Stomach (tissue), 19 donors: Measurements from ENCODE around the gene HDGFL2. TPM values are rescaled to one million over a fixed set of nuclear protein-coding genes. Genes with fewer than 3 reads are reported as not detected.

ENCODE experiments used
- DNase-seq, 2 donors: peaks; one replicate each; pipeline versions ENCODE4 v3.0.0 to v3.0.0-alpha.2; 2013 to 2019
- H3K27ac ChIP-seq, 5 donors: fragments of 200-600 bp in 4 of 5; sonication (generic) in 4 of 5; one replicate each; pipeline ENCODE4 v1.5.1; 2013 to 2019; ENCODE audit warnings: mild to moderate bottlenecking in 1 of 5, moderate library complexity in 1 of 5
- H3K27me3 ChIP-seq, 3 donors: fragments of 200-600 bp; sonication (generic); one replicate each; pipeline ENCODE4 v1.5.1; 2017 to 2019; ENCODE audit warnings: mixed run types in 1 of 3
- H3K36me3 ChIP-seq, 4 donors: fragments of 200-600 bp; sonication (generic); 1 replicate in 3 of 4; 2 replicates in 1 of 4; pipeline ENCODE4 v1.5.1; 2016 to 2019
- H3K4me1 ChIP-seq, 4 donors: fragments of 200-600 bp; sonication (generic); one replicate each; pipeline ENCODE4 v1.5.1; 2016 to 2019
- H3K4me3 ChIP-seq, 4 donors: fragments of 200-600 bp; sonication (generic) in 3 of 4; one replicate each; pipeline ENCODE4 v1.5.1; 2016 to 2019; ENCODE audit warnings: mild to moderate bottlenecking in 1 of 4
- H3K9me3 ChIP-seq, 4 donors: fragments of 200-600 bp; sonication (generic); one replicate each; pipeline ENCODE4 v1.5.1; 2016 to 2019
- CTCF ChIP-seq, 7 experiments: fragments of 450-650 bp in 4 of 7; fragments of 200-600 bp in 3 of 7; sonication (generic) in 3 of 7; IDR thresholded peaks; one replicate each; pipeline ENCODE4 v1.5.1; 2016 to 2019; ENCODE audit warnings: antibody characterized with exemption in 7 of 7, control low read depth in 2 of 7, mild to moderate bottlenecking in 1 of 7
- EP300 ChIP-seq: sonication (generic); formaldehyde crosslinking; IDR thresholded peaks from one replicate; pipeline ENCODE4 v1.6.1; 2017; ENCODE audit warnings: antibody characterized with exemption
- POLR2A ChIP-seq, 4 donors: fragments of 450-650 bp; IDR thresholded peaks; one replicate each; pipeline ENCODE4 v1.6.1; 2016; ENCODE audit warnings: antibody characterized with exemption in 4 of 4, control low read depth in 2 of 4, mild to moderate bottlenecking in 1 of 4, moderate library complexity in 1 of 4
- POLR2AphosphoS5 ChIP-seq, 3 donors: sonication (generic); formaldehyde crosslinking; IDR thresholded peaks; one replicate each; pipeline ENCODE4 v1.6.1; 2016; ENCODE audit warnings: antibody characterized with exemption in 3 of 3
- WGBS, 5 donors: extraction: QIAGEN DNeasy Blood & Tissue Kit in 3 of 5; methylation state at CpG; one replicate each; pipeline versions ENCODE4 v1.1.5 to v1.1.7; 2013 to 2018; 5-methylcytosine and 5-hydroxymethylcytosine counted together
- intact Hi-C: fragments of 100-400 bp; cut with DNase I; formaldehyde crosslinking; loops from one replicate; pipeline ENCODE4 v1.15.1; 2023; ENCODE audit warnings: low total_unique reads
- long read RNA-seq, 10 donors: transcript quantifications; one replicate each; lab custom pipeline, GENCODE V29; 2026
- polyA plus RNA-seq, 3 donors: library from polyadenylated mRNA; stranded (reverse); fragments of 200-250 nt; gene quantifications; one replicate each; pipeline ENCODE4 v1.2.3, GENCODE V29; 2013
- total RNA-seq, 5 donors: library from RNA; depleted of rRNA; stranded (reverse); fragments of >200 nt; gene quantifications; one replicate each; pipeline versions ENCODE4 v1.1.0 to v1.2.3, GENCODE V29; 2014 to 2016
- donor health status: healthy with polysubstance abuse.
- donor health status: Bipolar disorder and iron deficiency.
- donor health status: healthy.

Gene HDGFL2
- total RNA-seq (10 to 100 TPM; 26.8 to 85.2 (median 33.9) TPM), polyA plus RNA-seq (100 to 1,000 TPM in 1 of 3 donors, 10 to 100 TPM in 2; 25.5 to 127 (median 55.5) TPM)
- long read RNA-seq, donor 1, partial matches to known transcripts, result 0 of 2 reads
- long read RNA-seq, donor 1, other reads (novel, unspliced or antisense), result 0 of 2 reads
- long read RNA-seq, donor 2, transcript HDGFL2-208 (16 exons, 2,281 nt), result major isoform, 5 of 6 reads
- long read RNA-seq, donor 2, partial matches to known transcripts, result 0 of 6 reads
- long read RNA-seq, donor 2, other reads (novel, unspliced or antisense), result 0 of 6 reads
- long read RNA-seq, donor 3, partial matches to known transcripts, result 0 of 3 reads
- long read RNA-seq, donor 3, other reads (novel, unspliced or antisense), result 0 of 3 reads
- long read RNA-seq, donor 4, result 0 reads
- long read RNA-seq, donor 5, partial matches to known transcripts, result 0 of 5 reads
- long read RNA-seq, donor 5, other reads (novel, unspliced or antisense), result 0 of 5 reads
- long read RNA-seq, donor 6, transcript HDGFL2-208 (16 exons, 2,281 nt), result major isoform, 7 of 10 reads
- long read RNA-seq, donor 6, partial matches to known transcripts, result 0 of 10 reads
- long read RNA-seq, donor 6, other reads (novel, unspliced or antisense), result 0 of 10 reads
- long read RNA-seq, donor 7, transcript HDGFL2-208 (16 exons, 2,281 nt), result major isoform, 6 of 11 reads
- long read RNA-seq, donor 7, partial matches to known transcripts, result 5 of 11 reads
- long read RNA-seq, donor 7, other reads (novel, unspliced or antisense), result 0 of 11 reads
- long read RNA-seq, donor 8, partial matches to known transcripts, result 7 of 10 reads
- long read RNA-seq, donor 8, other reads (novel, unspliced or antisense), result 0 of 10 reads
- long read RNA-seq, donor 9, result 0 reads
- long read RNA-seq, donor 10, partial matches to known transcripts, result 0 of 2 reads
- long read RNA-seq, donor 10, other reads (novel, unspliced or antisense), result 0 of 2 reads

GRCh38 chr19:4472174-4472974 is at the start of gene HDGFL2:
Gene HDGFL2, plus strand, starts transcription at chr19:4472297. Its CDS starts 54 bp downstream, at chr19:4472351.
- TF ChIP-seq POLR2A (IDR thresholded peaks at IDR 0.05) (no peak), POLR2AphosphoS5 (IDR thresholded peaks at IDR 0.05) (no peak), CTCF (IDR thresholded peaks at IDR 0.05) (no peak), EP300 (no peak)
- H3K4me3 ChIP-seq, result peak within 1 kb of the TSS; percentile 71 to 99 (median 88)
- H3K27ac ChIP-seq, result peak within 1 kb of the TSS; percentile 60 to 89 (median 88)
- peaks cover 15 to 26% (median 24%) of the 10 kb centered on the region in 4 donors for H3K36me3 ChIP-seq
- 0 to 1% (median 1%) methylated on average over 29 to 69 of the region's 71 CpGs for WGBS, 5 donors
- H3K9me3 ChIP-seq, result no peaks in the 10 kb centered on the region
- H3K4me1 ChIP-seq, result peaks cover 24 to 40% (median 31%) of the 10 kb centered on the region in 4 donors
- H3K27me3 ChIP-seq, result no peaks in the 10 kb centered on the region
- DNase-seq, result peak in 1 of 2 donors; percentile 44
- intact Hi-C loops, result no loop called here

- intact Hi-C loops, result no loop called here
- WGBS, 5 donors, result 90 to 96% (median 93%) methylated on average over 16 of the region's 16 CpGs
Observed at GRCh38 chr19:4423416-4424126, 48.5 kb upstream of the HDGFL2 start.

GRCh38 chr19:4425537-4425936 is 46.6 kb upstream of the HDGFL2 start:
- WGBS, 5 donors, result 91 to 98% (median 97%) methylated on average over 6 of the region's 6 CpGs
- intact Hi-C loops, result no loop called here
- DNase-seq, result no peak
- Histone ChIP-seq H3K4me1 (no peaks in the 10 kb centered on the region), H3K9me3 (no peaks in the 10 kb centered on the region), H3K4me3 (no peak overlapping the region), H3K36me3 (peaks cover 9 to 56% (median 52%) of the 10 kb centered on the region in 4 donors), H3K27ac (no peak overlapping the region), H3K27me3 (no peaks in the 10 kb centered on the region)
- TF ChIP-seq POLR2AphosphoS5 (IDR thresholded peaks at IDR 0.05), result no peak
- TF ChIP-seq CTCF (IDR thresholded peaks at IDR 0.05), result no peak
- no peak for TF ChIP-seq EP300

More at GRCh38 chr19:4423416-4424126, 48.5 kb upstream of the HDGFL2 start:
- Histone ChIP-seq H3K27ac (no peak overlapping the region), H3K36me3 (peaks cover 0 to 38% (median 32%) of the 10 kb centered on the region in 4 donors), H3K27me3 (no peaks in the 10 kb centered on the region), H3K4me1 (no peaks in the 10 kb centered on the region), H3K4me3 (no peak overlapping the region), H3K9me3 (no peaks in the 10 kb centered on the region)
- TF ChIP-seq POLR2AphosphoS5 (IDR thresholded peaks at IDR 0.05) (no peak), POLR2A (IDR thresholded peaks at IDR 0.05) (no peak), CTCF (IDR thresholded peaks at IDR 0.05) (no peak), EP300 (no peak)
- DNase-seq, result no peak
